ENCODE results near the gene PCBP2. TPM values are rescaled to one million over a fixed set of nuclear protein-coding genes. Genes with fewer than 3 reads are reported as not detected.
A peak's percentile ranks its signal among the peaks of the same experiment; 100 is the strongest.
"Not testable (repeated sequence)": the region's sequence is repeated elsewhere in the genome, so short reads cannot be mapped to it uniquely, and the experiment has no call there.

The PCBP2 gene
- total and polyA plus RNA-seq, 2 donors (not counting 1 experiment from before 2014, with no cell fraction given): 271 to 315 TPM

DNA sequence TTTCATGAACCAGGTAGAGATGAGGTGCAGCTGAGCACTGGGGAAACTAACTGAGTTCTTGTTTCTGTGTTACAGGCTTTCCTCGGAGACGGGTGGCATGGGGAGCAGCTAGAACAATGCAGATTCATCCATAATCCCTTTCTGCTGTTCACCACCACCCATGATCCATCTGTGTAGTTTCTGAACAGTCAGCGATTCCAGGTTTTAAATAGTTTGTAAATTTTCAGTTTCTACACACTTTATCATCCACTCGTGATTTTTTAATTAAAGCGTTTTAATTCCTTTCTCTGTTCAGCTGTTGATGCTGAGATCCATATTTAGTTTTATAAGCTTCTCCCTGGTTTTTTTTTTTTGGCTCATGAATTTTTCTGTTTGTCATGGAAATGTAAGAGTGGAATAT, 27.4 kb downstream of the PCBP2 start:
- Histone ChIP-seq H3K27me3 (ENCODE audit: control insufficient read depth, insufficient read depth, low read length) (no peaks in the 10 kb centered on the region), H3K4me3 (replicated peaks in 1 of 4; ENCODE audit: control extremely low read depth in 1 of 4, insufficient read depth in 1 of 4, low read depth in 3 of 4, low read length in 4 of 4) (no peak overlapping the region), H3K9me3 (ENCODE audit: control insufficient read depth, insufficient read depth, low read depth, low read length) (no peaks in the 10 kb centered on the region), H3K9ac (ENCODE audit: insufficient read depth, low read length) (no peak overlapping the region), H3K4me2 (ENCODE audit: extremely low read depth, insufficient read depth, low read length) (no peak overlapping the region), H3K27ac (ENCODE audit: insufficient read depth, low read length) (peak overlapping the region; percentile 13), H3K36me3 (ENCODE audit: control insufficient read depth, insufficient read depth, low read length) (peaks cover 33% of the 10 kb centered on the region), H3K79me2 (ENCODE audit: control insufficient read depth, insufficient read depth, low read length) (peaks cover 28% of the 10 kb centered on the region), H3K4me1 (ENCODE audit: control insufficient read depth, extremely low read depth, insufficient read depth, low read length) (peaks cover 28% of the 10 kb centered on the region), H4K20me1 (ENCODE audit: control insufficient read depth, extremely low read depth, insufficient read depth, low read length) (peaks cover 1% of the 10 kb centered on the region), H2AFZ (ENCODE audit: low read length) (no peak overlapping the region)
- no peak for DNase-seq (ENCODE audit: low read depth in 2 of 2)
- TF ChIP-seq, protein P1, sequence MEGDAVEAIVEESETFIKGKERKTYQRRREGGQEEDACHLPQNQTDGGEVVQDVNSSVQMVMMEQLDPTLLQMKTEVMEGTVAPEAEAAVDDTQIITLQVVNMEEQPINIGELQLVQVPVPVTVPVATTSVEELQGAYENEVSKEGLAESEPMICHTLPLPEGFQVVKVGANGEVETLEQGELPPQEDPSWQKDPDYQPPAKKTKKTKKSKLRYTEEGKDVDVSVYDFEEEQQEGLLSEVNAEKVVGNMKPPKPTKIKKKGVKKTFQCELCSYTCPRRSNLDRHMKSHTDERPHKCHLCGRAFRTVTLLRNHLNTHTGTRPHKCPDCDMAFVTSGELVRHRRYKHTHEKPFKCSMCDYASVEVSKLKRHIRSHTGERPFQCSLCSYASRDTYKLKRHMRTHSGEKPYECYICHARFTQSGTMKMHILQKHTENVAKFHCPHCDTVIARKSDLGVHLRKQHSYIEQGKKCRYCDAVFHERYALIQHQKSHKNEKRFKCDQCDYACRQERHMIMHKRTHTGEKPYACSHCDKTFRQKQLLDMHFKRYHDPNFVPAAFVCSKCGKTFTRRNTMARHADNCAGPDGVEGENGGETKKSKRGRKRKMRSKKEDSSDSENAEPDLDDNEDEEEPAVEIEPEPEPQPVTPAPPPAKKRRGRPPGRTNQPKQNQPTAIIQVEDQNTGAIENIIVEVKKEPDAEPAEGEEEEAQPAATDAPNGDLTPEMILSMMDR (conservative IDR thresholded peaks at IDR 0.05 in 1 of 2, IDR thresholded peaks at IDR 0.05 in 1 of 2; ENCODE audit: low read depth in 1 of 2, low read length in 2 of 2): no peak
- TF ChIP-seq EZH2 (IDR thresholded peaks at IDR 0.05; ENCODE audit: low read length, missing control alignments): no peak

DNA sequence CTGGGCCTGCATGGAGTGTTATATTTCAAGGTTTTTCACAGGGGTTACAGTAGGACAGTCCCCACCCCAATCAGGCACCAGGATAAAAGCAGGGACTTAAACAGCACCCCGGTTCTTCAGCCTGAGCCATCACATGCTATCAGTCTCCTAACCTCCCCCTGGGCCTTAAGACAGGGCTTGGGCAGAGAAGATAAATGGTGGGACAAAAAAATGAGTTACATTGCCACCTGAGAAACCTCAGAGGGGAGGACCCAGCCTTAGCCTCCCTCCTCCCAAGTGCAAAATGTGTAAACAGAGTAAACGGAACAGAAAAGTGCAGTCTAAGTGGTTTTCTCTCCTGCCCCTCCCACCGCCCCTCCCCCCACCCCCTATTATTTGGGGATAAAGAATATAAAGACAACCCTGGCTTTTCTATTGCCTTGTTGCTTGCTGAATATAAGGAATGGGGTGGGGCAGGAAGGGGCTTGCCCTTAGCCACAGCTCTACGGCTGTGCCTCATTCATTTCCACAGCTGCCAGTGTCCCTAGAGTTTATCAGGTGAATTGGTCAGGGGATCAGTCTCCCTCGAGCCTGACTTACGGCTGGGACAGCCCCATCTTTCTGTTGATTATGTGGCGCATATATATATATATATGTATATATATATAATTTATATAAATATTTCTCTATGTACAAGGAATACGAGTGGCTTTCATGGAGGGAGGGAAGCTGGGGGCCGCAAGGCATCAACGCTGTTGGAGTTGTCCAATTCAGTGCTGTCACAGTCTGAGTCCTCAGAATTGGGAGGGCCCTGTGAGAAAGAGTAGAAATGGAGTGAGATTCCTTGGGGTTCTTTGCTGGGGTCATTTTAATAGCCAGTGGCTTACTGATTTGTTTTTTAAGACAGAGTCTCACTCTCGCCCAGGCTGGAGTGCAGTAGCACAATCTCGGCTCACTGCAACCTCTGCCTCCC, 28.9 kb downstream of the PCBP2 start:
- Histone ChIP-seq H3K9ac (ENCODE audit: insufficient read depth, low read length) (no peak overlapping the region), H3K4me3 (replicated peaks in 1 of 4; ENCODE audit: control extremely low read depth in 1 of 4, insufficient read depth in 1 of 4, low read depth in 3 of 4, low read length in 4 of 4) (no peak overlapping the region), H3K36me3 (ENCODE audit: control insufficient read depth, insufficient read depth, low read length) (peaks cover 36% of the 10 kb centered on the region), H2AFZ (ENCODE audit: low read length) (no peak overlapping the region), H3K9me3 (ENCODE audit: control insufficient read depth, insufficient read depth, low read depth, low read length) (no peaks in the 10 kb centered on the region), H3K27ac (ENCODE audit: insufficient read depth, low read length) (peak overlapping the region; percentile 16), H4K20me1 (ENCODE audit: control insufficient read depth, extremely low read depth, insufficient read depth, low read length) (no peaks in the 10 kb centered on the region), H3K4me1 (ENCODE audit: control insufficient read depth, extremely low read depth, insufficient read depth, low read length) (peaks cover 27% of the 10 kb centered on the region), H3K79me2 (ENCODE audit: control insufficient read depth, insufficient read depth, low read length) (peaks cover 14% of the 10 kb centered on the region), H3K4me2 (ENCODE audit: extremely low read depth, insufficient read depth, low read length) (no peak overlapping the region), H3K27me3 (ENCODE audit: control insufficient read depth, insufficient read depth, low read length) (no peaks in the 10 kb centered on the region)
- no peak for DNase-seq (ENCODE audit: low read depth in 2 of 2)
- TF ChIP-seq, protein P1 (conservative IDR thresholded peaks at IDR 0.05 in 1 of 2, IDR thresholded peaks at IDR 0.05 in 1 of 2; ENCODE audit: low read depth in 1 of 2, low read length in 2 of 2): no peak
- no peak for TF ChIP-seq EZH2 (IDR thresholded peaks at IDR 0.05; ENCODE audit: low read length, missing control alignments)

GRCh38 chr12:53481458-53481857, 29.6 kb downstream of the PCBP2 start:
- Histone ChIP-seq H3K4me1 (ENCODE audit: control insufficient read depth, extremely low read depth, insufficient read depth, low read length) (peaks cover 24% of the 10 kb centered on the region), H3K27ac (ENCODE audit: insufficient read depth, low read length) (peak overlapping the region; percentile 2), H3K79me2 (ENCODE audit: control insufficient read depth, insufficient read depth, low read length) (peaks cover 12% of the 10 kb centered on the region), H3K36me3 (ENCODE audit: control insufficient read depth, insufficient read depth, low read length) (peaks cover 40% of the 10 kb centered on the region)
- H4K20me1 ChIP-seq (ENCODE audit: control insufficient read depth, extremely low read depth, insufficient read depth, low read length); H3K4me2 ChIP-seq (ENCODE audit: extremely low read depth, insufficient read depth, low read length); H3K4me3 ChIP-seq (replicated peaks in 1 of 4; ENCODE audit: control extremely low read depth in 1 of 4, insufficient read depth in 1 of 4, low read depth in 3 of 4, low read length in 4 of 4); H3K9ac ChIP-seq (ENCODE audit: insufficient read depth, low read length); H2AFZ ChIP-seq (ENCODE audit: low read length); H3K9me3 ChIP-seq (ENCODE audit: control insufficient read depth, insufficient read depth, low read depth, low read length); H3K27me3 ChIP-seq (ENCODE audit: control insufficient read depth, insufficient read depth, low read length): not testable (repeated sequence)
- peak; percentile 59 to 73 for DNase-seq (ENCODE audit: low read depth in 2 of 2)
